ENCODE results near the gene PARD3B. TPM values are rescaled to one million over a fixed set of nuclear protein-coding genes. Genes with fewer than 3 reads are reported as not detected.

The PARD3B gene
- total RNA-seq, 1 experiment from 2014 or later: 2.0 TPM

- no peak for TF ChIP-seq MAX (IDR thresholded peaks at IDR 0.05)
- no peak for TF ChIP-seq EGR1 (IDR thresholded peaks at IDR 0.05; ENCODE audit: low read depth)
- TF ChIP-seq EZH2 (IDR thresholded peaks at IDR 0.05): no peak
- TF ChIP-seq ELF1 (IDR thresholded peaks at IDR 0.05; ENCODE audit: borderline replicate concordance, low read depth): no peak
- no peak for TF ChIP-seq TCF7L2 (IDR thresholded peaks at IDR 0.05; ENCODE audit: borderline replicate concordance, extremely low read depth, insufficient read depth, insufficient read length)
- TF ChIP-seq POLR2A (IDR thresholded peaks at IDR 0.05; ENCODE audit: borderline replicate concordance, extremely low read depth, insufficient read depth, insufficient read length): no peak
- TF ChIP-seq SRF (IDR thresholded peaks at IDR 0.05; ENCODE audit: low read depth): no peak
- no peak for TF ChIP-seq CBX3 (IDR thresholded peaks at IDR 0.05; ENCODE audit: low read depth)
- no peak for TF ChIP-seq CEBPB (IDR thresholded peaks at IDR 0.05; ENCODE audit: low read depth)
- TF ChIP-seq YY1 (IDR thresholded peaks at IDR 0.05; ENCODE audit: extremely low read depth, insufficient replicate concordance, low read depth, low read length): no peak
- TF ChIP-seq EZH2phosphoT487 (IDR thresholded peaks at IDR 0.05; ENCODE audit: borderline replicate concordance): no peak
- TF ChIP-seq, protein P1, sequence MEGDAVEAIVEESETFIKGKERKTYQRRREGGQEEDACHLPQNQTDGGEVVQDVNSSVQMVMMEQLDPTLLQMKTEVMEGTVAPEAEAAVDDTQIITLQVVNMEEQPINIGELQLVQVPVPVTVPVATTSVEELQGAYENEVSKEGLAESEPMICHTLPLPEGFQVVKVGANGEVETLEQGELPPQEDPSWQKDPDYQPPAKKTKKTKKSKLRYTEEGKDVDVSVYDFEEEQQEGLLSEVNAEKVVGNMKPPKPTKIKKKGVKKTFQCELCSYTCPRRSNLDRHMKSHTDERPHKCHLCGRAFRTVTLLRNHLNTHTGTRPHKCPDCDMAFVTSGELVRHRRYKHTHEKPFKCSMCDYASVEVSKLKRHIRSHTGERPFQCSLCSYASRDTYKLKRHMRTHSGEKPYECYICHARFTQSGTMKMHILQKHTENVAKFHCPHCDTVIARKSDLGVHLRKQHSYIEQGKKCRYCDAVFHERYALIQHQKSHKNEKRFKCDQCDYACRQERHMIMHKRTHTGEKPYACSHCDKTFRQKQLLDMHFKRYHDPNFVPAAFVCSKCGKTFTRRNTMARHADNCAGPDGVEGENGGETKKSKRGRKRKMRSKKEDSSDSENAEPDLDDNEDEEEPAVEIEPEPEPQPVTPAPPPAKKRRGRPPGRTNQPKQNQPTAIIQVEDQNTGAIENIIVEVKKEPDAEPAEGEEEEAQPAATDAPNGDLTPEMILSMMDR (IDR thresholded peaks at IDR 0.05 in 2 of 3, conservative IDR thresholded peaks at IDR 0.05 in 1 of 3; ENCODE audit: borderline replicate concordance in 1 of 3, insufficient read depth in 1 of 3, low read depth in 2 of 3, low read length in 2 of 3): no peak
- no peak for TF ChIP-seq REST (IDR thresholded peaks at IDR 0.05; ENCODE audit: low read depth)
- no peak for TF ChIP-seq POLR2AphosphoS5 (IDR thresholded peaks at IDR 0.05; ENCODE audit: low read depth, low read length)
- no peak for TF ChIP-seq ZFX (IDR thresholded peaks at IDR 0.05)
- TF ChIP-seq FOSL1 (IDR thresholded peaks at IDR 0.05; ENCODE audit: low read depth): no peak
- no peak for TF ChIP-seq JUND (IDR thresholded peaks at IDR 0.05)
- TF ChIP-seq RAD21 (IDR thresholded peaks at IDR 0.05; ENCODE audit: low read depth): no peak
- TF ChIP-seq SIN3A (IDR thresholded peaks at IDR 0.05; ENCODE audit: low read depth): no peak
- TF ChIP-seq ATF3 (IDR thresholded peaks at IDR 0.05): no peak
- no peak overlapping the region for H2AFZ ChIP-seq (ENCODE audit: low read depth, low read length, poor library complexity, severe bottlenecking)
- POLR2A ChIA-PET: no interaction called here
- H3K79me2 ChIP-seq (ENCODE audit: insufficient read depth, low read length): no peaks in the 10 kb centered on the region
- no TSS peak for BruUV-seq (replicated peaks)
- H3K4me1 ChIP-seq (ENCODE audit: control insufficient read depth in 1 of 2, insufficient read depth in 2 of 2, low read length in 2 of 2): no peaks in the 10 kb centered on the region
- intact Hi-C loops (cut with micrococcal nuclease): no loop called here
- DNase-seq (ENCODE audit: low read depth, low spot score) (no peak), ATAC-seq (no peak)
- no peaks in the 10 kb centered on the region for H4K20me1 ChIP-seq (ENCODE audit: insufficient read depth)
- no peak overlapping the region for H3K9ac ChIP-seq (ENCODE audit: low read length)
- no peaks in the 10 kb centered on the region for H3K9me3 ChIP-seq (ENCODE audit: control insufficient read depth in 1 of 2, insufficient read depth in 1 of 2, low read depth in 1 of 2, low read length in 2 of 2)
- RAD21 ChIA-PET (ENCODE audit: low non-redundant PET in 1 of 2, low total read pairs in 2 of 2, uncharacterized antibody in 2 of 2, unreplicated experiment in 2 of 2): no interaction called here
- H3K27ac ChIP-seq (ENCODE audit: low read depth, low read length): no peak overlapping the region
- H3K27me3 ChIP-seq (ENCODE audit: insufficient read depth, low read length): no peaks in the 10 kb centered on the region
- H3K9me2 ChIP-seq (ENCODE audit: insufficient read depth): no peaks in the 10 kb centered on the region
- H3K4me3 ChIP-seq (replicated peaks in 1 of 2; ENCODE audit: low read depth in 1 of 2, low read length in 2 of 2): no peak overlapping the region
- CTCF ChIA-PET: no interaction called here
- H3K36me3 ChIP-seq (ENCODE audit: control insufficient read depth in 1 of 2, insufficient read depth in 2 of 2, low read length in 2 of 2): no peaks in the 10 kb centered on the region
- H3K4me2 ChIP-seq (ENCODE audit: low read length): no peak overlapping the region
Measured at GRCh38 chr2:204967199-204967960, 422.1 kb downstream of the PARD3B start.
